Femur (tissue), 1 donor: ENCODE results near the gene CKS2.

Source experiments
- DNase-seq: peaks from one replicate; pipeline ENCODE4 v3.0.0-alpha.2; 2017

Gene CKS2

GRCh38 chr9:89350988-89351557 is 40.1 kb downstream of the CKS2 start:
- DNase-seq: no peak

- DNase-seq: no peak
Observed at GRCh38 chr9:89351584-89352300, 40.7 kb downstream of the CKS2 start.

- no peak for DNase-seq
Observed at GRCh38 chr9:89352451-89352850, 41.5 kb downstream of the CKS2 start.

GRCh38 chr9:89352874-89353649 is 42.1 kb downstream of the CKS2 start:
- no peak for DNase-seq

- no peak for DNase-seq
Observed at GRCh38 chr9:89353989-89354388, 43.0 kb downstream of the CKS2 start.

- no peak for DNase-seq
Observed at GRCh38 chr9:89354471-89354870, 43.5 kb downstream of the CKS2 start.

- no peak for DNase-seq
Observed at GRCh38 chr9:89356782-89357181, 45.8 kb downstream of the CKS2 start.

- no peak for DNase-seq
Observed at GRCh38 chr9:89357331-89358197, 46.6 kb downstream of the CKS2 start.

- DNase-seq: no peak
Observed at GRCh38 chr9:89358376-89358916, 47.5 kb downstream of the CKS2 start.

- peak; percentile 59 for DNase-seq
Observed at GRCh38 chr9:89358985-89359384, 48.0 kb downstream of the CKS2 start.

- DNase-seq: no peak
Observed at GRCh38 chr9:89359751-89360261, 48.8 kb downstream of the CKS2 start.

GRCh38 chr9:89360465-89360864 is 49.5 kb downstream of the CKS2 start:
- no peak for DNase-seq

- no peak for DNase-seq
Observed at GRCh38 chr9:89361031-89361430, 50.0 kb downstream of the CKS2 start.

GRCh38 chr9:89361816-89362646 is 51.0 kb downstream of the CKS2 start:
- DNase-seq: peak; percentile 15

GRCh38 chr9:89362647-89363310 is 51.8 kb downstream of the CKS2 start:
- DNase-seq: peak; percentile 14

GRCh38 chr9:89363311-89363670 is 52.3 kb downstream of the CKS2 start:
- DNase-seq: peak; percentile 13

GRCh38 chr9:89363921-89364665 is 53.1 kb downstream of the CKS2 start:
- DNase-seq: peak; percentile 16

- peak; percentile 15 for DNase-seq
Observed at GRCh38 chr9:89364666-89365531, 53.9 kb downstream of the CKS2 start.

GRCh38 chr9:89365532-89365912 is 54.5 kb downstream of the CKS2 start:
- no peak for DNase-seq
